HG03342 (cell line): ENCODE data around the gene NIT1.
A peak's percentile ranks its signal among the peaks of the same experiment; 100 is the strongest.

Source experiments
- ATAC-seq: cut with Tn5 transposase; IDR thresholded peaks from one replicate; pipeline ENCODE4 v1.9.1; 2021; ENCODE audit warnings: mild to moderate bottlenecking, moderate library complexity; ENCODE audit not compliant: unreplicated experiment

NIT1 gene

DNA sequence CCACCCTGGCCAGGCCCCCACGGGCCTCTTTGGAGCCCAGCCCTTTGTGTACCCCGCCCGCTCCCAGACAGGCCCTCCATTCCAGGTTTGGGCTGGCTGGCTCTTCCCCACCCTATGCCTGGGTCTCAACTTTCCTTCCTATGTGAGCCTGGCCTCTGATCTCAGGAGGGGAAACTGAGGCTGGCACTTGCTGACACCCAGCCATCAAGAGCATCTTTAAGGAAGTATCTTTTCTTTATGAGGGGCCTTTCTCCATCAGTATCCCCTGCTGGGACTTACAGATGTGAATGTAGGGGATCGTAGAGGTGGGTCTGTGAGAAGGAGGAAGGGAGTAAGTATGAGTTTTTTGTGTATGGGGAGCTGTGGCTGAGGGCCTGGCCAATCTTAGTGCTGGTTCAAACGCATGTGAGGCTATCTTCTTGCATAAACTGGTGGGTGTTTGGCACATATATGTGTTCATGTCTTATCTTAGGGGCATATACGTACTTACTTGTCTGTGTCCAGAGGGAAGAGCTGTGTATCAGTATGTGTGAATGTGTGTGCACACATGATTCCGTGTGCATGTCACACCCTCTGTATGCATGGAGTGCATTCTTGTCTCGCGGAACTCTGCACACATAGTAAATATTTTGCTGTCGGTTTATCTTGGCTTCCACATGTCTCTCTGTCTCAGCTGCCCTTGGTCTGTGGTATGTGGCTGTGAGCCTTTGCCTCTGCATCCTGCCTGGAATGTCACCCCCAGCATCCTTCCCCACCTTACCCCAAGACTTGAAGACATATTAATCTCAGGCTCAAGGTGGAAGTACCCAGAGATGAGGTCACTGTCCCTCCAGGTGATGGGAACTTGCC lies 33.9 kb upstream of the NIT1 start:
- ATAC-seq, result no peak

DNA sequence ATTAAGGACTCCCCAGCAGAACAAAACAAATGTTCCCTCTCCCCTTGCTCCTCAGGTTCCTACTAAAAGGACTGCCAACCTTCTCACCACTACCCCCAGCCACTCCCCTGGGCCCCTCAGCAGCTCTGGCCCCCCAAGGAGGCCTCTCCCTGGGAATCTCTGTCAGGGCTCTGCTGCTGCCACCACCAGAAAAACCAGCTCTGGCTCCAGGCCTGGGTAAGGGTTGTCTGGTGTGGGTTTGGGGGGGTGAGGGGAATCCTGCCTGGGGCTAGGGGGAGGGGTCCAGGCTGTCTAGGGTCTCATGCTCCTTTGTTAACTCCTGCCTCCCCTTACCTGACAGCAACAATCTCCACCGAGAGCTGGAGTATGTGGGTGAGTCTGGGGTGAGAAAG lies 33.3 kb upstream of the NIT1 start:
- ATAC-seq, result no peak

DNA sequence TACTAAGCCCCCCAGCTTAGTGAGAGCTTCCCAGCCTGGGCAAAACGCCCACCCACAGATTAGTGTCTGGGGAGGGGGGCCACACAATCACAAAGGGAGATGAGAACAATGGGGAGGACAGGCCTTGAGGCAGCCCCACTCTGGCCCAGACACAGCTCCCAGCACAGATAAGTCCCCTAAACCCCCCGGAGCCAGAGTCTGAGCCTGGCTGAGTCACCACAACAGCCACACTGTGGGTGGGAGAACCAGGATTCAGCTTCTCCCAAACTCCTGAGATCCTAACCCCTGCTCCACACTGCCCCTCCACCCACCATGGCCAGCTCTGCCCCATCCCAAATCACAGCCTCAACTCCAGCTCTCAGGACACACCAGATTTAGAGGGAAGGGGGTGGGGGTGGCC lies 32.7 kb upstream of the NIT1 start:
- ATAC-seq, result no peak

DNA sequence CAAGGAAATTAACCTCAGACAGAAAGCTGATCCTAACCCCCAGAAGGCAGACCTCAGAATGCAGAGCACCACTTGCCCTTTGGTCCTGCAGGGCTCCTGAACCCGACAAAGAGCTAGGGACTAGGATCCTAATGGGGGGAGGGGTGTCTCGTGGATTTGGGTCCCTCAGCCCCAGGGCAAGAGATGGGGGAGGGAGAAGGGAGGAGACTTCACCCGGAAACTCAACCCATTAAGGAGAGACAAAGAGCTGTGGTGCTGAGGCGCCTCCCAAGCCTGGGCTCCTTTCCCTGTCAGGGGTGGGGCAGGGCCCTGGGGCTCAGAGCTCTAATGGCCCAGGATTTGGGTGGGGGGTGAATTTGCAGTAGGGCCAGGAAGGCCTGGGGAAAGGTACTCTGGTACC lies 31.4 kb upstream of the NIT1 start:
- ATAC-seq, result no peak

DNA sequence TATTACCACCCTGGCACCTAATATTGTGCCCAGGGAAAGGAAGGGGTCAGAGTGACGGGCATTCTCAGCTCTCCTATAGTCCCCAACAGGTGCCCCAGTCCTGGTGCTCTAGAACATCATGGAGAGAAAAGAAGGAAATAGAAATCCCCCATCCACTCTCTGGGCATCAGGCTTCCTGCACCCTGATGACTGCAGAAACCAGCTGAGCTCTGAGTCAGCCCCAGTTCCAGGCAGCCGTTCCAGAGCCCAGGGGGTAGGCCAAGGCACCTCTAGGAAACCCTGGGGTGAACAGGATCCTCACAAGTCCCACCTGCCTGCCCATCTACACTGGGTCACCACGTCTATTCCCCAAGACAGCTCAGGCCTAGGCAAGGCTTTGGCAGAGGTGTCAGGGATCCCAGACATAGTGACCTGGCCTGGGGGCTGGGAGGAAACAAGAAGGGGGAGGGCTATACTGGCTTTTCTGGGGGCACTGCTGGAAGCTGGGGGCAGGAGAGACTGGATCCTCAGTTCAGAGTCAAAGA lies 29.3 kb upstream of the NIT1 start:
- no peak for ATAC-seq

DNA sequence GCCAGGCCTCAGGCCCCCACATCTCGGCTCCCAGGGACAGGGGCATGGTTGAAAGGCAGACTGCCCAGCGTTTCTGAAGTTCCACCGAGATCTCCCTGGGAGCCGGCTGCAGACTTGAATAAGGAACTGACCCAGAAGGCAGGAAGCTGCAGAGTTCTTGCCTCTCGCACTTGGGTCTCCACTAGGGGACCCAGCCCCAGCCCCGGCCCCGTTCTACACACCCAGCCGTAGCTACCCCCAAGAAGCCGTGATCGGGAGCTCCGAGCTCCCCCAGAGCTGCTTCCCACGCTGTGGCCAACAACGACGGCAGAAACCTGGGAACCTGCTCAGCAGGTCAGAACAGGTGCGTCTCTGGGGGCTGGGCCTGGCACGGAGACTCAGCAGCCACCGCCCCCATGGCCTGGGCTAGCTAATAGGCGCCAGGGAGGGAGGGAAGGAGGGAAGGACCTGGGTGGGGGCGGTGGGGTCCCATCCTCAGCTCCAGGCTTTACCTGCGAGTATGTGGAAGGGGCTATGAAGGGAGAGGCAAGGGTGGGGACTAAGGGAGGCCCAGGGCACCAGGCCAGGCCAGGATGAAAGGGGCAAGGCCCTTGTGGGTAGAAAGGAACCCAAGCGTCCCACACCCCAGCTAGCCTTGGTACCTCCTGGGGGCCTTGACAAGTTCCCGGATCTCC lies 28.5 kb upstream of the NIT1 start, which contains the start of gene NECTIN4:
Gene NECTIN4 (minus strand): TSS at position 308 of the 674 bp plus-strand sequence. CDS start 262 bp downstream, at position 46.
- ATAC-seq, result no peak

DNA sequence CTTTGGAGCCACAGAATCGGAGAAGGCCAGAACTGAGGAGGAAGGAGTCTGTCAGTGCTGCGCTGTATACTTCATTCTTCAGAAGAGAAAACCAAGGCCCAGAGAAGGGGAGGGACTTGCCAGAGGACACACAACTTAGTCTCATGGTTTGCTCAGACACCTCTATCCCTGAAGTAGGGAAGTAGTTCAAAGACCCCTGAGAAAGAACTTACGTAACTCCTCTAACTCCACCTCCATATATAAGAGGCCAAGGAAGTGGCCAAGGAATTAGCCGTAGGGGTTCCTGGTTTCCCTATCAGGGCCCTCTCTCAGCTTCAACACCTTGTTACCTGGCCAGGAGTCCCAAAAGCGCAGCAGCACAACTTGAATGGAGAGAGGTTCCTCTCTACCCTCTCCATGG lies 28.0 kb upstream of the NIT1 start:
- ATAC-seq, result no peak

DNA sequence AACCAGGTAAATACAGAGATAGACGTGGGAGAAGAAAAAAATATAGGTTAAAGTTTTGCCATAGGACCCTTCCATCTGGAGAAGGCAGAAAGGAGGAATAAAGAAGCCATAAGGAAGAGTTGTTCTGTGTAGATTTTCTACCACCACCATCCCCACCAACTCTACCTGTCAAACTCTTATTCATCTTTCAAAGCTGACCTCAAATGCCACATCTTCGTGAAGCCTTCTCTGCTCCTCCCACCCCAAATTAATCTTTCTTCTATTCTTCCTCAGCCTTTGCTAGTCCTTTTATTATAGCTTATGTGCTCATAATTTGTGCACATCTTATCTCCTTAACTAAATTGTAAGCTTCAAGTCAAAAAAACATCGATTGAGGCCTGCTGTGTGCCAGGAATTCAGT lies 27.3 kb upstream of the NIT1 start:
- ATAC-seq, result no peak

DNA sequence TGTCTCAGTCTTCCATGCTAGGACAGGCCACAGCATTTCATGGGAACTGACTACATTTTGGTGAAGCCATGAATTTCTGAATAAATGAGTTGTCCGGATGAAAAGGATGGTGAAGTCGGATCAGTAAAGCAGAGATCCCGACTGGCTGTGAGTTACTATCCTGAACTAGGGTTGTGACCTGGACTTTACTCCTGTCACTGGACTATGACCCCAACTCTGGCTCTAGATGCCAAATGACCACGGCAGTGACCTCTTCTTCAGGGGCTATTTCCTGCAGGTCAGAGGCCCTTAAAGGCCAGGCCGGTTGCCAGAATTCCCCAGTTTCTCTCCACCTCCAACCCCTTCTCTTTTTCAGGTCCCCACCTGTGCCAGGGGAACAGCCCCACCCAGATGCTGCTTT lies 26.8 kb upstream of the NIT1 start:
- no peak for ATAC-seq

DNA sequence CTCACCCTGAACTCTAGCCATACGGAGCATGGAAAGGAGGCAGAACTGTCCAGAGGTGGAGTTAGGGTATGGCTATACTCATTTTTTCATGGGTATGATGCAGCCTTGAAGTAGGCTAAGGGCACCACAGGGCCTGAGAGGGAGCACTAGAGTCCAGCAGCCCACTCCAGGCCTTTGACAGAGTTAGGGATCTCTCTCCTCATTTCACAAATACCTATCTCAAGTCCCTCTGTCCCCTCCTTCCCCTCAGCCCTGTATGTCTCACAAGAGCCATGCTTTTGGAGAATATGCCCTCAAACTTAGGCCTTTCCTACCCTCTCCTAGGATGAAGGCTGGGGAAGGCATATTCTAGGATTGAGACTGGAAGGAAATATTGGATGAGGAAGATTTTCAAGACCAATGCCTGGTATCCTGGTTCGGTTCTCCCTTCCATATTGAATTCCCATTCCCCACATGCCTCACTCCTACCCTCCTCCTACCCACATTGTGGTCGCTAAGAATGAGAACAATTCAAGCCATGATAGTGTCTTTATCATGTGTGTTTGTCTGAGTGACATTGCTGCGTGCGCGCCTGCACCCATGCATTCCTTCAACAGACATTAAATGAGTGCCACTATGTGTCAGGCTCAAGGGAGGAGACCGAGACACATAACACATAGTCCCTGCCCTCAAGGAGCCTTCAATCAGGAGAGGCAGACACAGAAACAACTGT lies 26.0 kb upstream of the NIT1 start:
- no peak for ATAC-seq

DNA sequence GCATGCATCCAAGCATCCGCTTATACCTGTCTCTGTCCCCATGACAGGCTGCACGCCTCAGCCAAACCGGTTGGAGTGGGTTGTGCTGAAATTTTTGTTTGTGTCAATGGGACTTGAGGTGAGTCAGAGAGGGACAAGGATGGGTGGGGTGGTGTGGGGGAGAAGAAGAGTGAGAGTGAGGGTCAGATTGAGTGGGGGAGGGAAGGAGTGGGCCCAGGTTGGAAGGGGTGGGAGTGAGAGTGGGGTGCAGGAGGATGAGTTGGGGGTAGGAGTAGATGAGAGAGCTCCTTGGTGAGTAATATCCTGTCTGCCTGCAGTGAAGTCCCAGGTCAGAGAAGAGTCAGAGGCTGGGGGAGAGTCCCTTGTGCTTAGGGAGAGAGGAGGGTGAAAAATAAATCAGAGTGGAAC lies 25.3 kb upstream of the NIT1 start:
- ATAC-seq, result no peak

DNA sequence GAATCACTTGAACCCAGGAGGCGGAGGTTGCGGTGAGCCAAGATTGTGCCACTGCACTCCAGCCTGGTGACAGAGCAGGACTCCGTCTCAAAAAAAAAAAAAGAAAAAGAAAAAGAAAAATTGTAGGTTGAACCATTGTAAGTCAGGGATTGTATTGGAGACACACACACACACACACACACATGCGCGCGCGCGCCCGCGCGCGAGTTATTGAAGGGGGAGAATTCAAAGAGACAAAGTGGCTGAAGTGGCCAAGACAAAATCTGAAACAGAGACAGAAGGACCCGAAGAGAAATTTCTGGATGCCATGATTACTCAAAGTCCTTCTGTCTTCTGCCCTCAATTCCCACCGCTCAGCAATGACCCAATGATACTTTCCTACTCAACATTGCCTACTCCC lies 23.4 kb upstream of the NIT1 start:
- ATAC-seq, result no peak

DNA sequence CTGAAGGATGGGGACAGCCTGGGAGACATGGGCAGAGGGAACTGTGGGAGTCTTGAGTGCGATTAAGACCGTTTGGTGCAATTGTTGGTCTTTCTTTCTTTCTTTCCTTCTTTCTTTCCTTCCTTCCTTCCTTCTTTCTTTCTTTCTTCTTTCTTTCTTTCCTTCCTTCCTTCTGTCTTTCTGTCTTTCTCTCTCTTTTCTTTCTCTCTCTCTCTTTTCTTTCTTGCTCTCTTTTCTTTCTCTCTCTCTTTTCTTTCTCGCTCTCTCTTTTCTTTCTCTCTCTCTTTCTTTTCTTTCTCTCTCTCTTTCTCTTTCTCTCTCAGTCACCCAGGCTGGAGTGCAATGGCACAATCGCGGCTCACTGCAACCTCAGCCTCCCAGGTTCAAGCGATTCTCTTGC lies 22.7 kb upstream of the NIT1 start:
- ATAC-seq, result no peak

DNA sequence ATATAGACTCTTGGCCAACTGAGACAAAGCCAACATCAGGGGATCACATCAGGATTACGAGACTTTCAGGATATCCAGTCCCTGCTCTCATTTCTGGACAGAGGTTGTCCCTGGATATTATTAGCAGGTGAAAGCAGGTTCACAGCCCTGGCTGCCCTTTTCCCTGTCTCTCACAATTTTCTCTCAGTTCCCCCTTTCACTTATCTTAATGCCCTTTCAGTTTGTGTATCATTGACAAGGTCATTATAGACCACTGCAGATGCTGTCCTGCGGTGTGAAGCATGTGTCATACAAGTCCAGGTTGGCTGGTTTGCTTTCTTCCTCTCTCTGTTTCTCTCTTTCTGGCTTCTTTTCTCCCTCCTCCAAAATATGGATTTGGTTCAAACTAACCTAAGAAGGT lies 21.9 kb upstream of the NIT1 start:
- peak; percentile 42 for ATAC-seq

DNA sequence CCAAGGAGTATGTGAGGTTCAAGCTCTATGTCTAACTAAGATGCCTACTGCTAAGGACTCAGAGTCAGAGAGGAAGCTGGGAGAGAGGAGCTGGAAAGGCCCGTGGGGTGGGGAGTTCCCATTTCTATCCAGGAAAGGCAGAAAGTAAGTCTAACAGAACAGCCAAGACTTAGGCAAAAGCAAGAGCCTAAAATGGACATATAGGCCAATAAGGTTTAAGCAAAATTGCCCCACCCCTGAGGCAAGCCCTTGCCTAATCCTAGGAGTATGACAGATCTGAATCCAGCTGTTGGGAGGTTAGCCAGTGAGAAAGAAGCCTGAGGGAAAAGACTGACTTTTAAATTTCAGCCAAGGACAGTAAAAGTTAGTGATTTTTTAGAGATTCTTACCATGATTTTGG lies 21.4 kb upstream of the NIT1 start:
- ATAC-seq, result no peak

DNA sequence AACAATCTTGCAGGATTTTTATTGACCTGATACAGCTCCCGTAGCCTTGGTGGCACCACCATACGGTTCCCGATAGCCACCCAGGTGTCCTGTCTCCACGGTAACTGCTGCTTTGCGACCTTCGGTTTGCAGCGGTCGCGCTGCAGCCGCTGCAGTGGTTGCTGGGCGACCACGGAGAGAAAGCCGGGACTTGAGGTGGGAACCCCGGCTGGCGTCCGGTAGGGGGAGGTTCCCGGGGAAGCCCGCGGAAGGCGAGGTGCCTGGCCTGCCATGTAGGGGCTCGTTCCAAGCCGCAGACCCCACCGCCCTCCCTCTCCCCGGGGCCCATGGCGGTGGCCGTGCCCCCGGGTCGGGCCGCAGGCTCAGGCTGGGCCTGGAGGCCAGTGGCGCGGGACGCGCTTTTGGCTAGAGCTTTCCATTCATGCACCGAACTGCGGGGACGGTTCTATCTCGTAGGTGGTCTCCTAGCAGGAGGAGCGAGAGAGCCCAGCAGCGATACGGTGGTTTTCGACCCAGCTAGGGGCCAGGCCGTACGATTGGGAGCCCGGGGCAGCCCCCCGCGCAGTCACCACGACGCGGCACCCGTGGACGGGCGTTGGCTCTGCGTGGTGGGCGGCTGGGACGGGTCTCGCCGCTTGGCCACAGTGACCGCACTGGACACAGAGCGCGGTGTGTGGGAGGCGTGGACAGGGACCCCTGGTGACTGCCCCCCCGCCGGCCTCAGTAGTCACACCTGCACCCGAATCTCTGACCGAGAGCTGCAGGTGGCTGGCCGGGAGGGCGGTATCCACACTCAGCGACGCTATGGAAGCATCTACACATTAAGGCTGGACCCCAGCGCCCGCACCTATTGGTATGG lies 19.5 kb upstream of the NIT1 start, which contains the start of gene KLHDC9:
Gene KLHDC9 (plus strand): TSS at position 152 of the 859 bp plus-strand sequence. CDS start 175 bp downstream, at position 327.
- ATAC-seq, result peak; percentile 60

DNA sequence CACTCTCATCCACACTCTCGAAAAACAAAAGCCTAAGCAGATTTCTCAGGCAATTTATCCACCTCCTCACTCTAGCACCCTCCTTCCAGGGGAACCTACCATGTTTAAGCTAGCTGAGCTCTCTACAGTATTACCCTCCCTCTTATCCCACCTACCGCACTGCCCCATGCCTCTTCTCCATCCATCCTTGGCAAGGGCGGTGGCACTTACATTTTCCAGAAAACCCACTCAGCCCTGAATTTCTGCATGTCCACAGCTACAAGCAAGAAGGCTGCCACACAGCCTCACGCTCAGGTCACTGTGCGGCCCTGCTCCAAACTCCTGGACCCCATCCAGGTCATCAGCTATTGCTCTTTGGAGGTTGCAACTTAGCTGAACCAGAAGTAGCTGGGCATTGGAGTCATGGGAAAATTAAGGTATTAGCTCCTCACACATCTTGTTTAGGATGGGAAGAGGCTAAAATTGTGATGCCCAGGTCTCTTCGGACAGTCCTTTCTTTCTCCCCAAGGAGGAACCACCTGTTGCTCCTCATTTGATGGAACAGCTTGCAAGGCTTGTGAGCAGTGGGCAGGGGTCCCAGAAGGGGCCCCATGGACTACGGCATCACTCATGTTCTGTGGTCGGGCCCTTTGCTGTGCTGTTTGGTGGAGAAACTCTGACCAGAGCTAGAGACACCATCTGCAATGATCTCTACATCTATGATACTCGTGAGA lies 18.7 kb upstream of the NIT1 start:
- no peak for ATAC-seq

DNA sequence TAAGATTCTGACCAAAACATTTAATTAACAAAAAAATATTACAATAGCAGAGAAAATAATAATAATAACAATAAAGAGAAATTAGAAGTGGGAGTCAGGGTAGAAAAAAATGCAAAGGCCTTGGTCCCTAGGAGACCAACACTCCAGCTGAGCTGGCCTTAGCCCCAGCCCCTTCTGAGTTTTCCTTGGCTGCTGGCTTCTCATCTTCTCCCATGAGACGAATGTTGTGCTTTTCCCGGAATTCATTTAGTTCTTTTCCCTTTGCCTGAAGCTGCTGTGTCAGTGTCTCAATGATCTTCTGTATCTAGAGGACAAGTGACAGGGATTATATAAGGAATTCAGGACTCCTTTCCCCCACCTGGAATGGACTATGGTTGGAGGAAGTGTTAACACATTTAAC lies 17.3 kb upstream of the NIT1 start:
- ATAC-seq, result no peak

DNA sequence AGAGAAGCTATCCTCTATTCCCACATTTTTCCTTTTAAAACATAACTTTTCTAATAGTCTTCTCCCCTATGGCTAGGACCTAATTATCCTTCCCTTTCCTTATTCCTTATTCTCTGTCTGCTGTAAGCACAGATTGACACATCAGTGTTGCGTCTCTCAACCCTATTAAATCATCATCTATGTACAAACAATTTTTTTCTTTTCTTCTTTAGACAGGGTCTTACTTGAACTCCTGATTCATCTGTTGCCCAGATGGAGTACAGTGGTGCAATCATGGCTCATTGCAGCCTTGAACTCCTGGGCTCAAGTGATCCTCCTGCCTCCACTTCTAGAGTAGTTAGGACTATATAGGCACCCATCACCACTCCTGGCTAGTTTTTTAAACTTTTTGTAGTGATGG lies 11.5 kb upstream of the NIT1 start:
- no peak for ATAC-seq

DNA sequence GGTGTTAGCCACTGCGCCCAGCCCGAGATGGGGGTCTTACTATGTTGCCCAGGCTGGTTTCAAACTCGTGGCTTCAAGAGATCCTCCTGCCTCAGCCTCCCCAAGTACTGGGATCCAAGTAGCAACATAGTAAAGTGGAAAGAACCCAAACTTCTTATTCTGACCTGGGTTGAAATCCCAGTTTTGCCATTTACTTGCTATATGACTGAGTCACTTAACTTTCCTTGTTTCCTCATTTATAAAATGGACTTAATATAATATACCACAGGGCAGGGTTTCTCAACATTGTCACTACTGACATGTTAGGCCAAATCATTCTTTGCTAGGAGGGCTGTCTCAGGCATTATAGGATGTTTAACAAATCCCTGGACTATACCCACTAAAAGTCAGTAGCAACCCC lies 6.8 kb upstream of the NIT1 start:
- no peak for ATAC-seq
